GOT3 (cell line): Measurements from ENCODE around the gene HIPK1.
"Not testable (repeated sequence)": the region's sequence is repeated elsewhere in the genome, so short reads cannot be mapped to it uniquely, and the experiment has no call there.

Experiments used
- DNase-seq: peaks from one replicate; lab custom pipeline; 2025; ENCODE audit warnings: mixed read lengths; lab: John Stamatoyannopoulos, UW

HIPK1 gene

DNA sequence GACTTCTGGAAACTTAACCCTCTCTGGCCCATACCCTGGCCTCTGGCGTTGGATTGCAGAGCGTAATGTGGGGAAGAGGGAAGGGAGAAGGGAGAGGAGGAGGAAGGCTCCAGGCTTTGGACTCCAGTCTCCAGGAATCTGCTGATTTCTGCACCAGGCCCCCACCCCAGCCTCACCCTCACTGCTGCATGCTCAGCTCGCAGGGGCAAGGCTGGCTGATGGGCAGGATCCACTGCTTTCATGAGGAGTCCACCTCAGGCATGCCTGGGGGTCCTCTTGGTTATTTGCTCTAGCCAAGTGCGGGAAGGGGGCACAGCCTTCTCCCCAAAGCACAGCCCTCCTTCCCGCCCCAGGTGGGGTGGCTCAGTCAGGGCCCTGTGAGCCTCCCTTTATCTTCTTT lies 53.8 kb downstream of the HIPK1 start:
- DNase-seq, result no peak

DNA sequence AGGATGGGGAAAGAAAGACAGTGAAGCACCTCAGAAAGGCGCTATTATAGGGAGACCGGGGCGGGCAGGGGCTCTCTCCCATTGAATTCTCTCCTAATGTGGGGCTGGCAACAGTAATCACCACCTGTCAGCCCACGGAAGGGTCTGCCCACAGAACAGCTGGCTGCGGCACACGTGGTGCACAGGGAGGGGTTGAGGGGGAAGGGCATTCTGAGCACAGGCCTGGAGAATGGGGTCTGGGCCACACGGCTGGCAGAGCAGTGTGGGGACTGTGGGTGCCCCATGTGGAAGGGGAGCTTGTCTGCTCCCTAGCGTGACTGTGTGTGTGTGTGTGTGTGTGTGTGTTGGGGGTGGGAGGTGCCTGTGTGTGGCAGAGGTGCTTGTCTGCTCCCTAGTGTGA lies 54.3 kb downstream of the HIPK1 start:
- no peak for DNase-seq

DNA sequence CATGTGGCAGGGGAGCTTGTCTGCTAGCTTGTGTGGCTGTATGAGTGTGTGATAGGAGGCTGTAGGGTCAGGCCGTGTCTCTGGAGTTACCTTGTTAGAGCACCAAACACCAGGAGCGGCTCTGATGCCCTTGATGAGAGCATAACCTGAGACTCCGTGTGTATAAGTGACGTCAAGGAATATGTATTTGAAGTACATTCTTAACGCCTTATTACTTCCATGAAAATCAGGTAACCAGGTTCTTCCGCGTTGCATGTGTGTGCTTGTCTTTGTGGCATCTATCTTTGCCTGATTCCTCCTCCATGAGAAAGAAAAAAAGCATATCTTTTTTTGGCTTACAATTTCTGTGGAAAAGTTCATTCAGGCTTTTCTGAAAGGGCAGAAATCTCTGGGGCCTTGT lies 54.7 kb downstream of the HIPK1 start:
- no peak for DNase-seq

- no peak for DNase-seq
Observed at GRCh38 chr1:113984710-113985109, 55.6 kb downstream of the HIPK1 start.

GRCh38 chr1:113986802-113987201 lies 57.7 kb downstream of the HIPK1 start:
- no peak for DNase-seq

DNA sequence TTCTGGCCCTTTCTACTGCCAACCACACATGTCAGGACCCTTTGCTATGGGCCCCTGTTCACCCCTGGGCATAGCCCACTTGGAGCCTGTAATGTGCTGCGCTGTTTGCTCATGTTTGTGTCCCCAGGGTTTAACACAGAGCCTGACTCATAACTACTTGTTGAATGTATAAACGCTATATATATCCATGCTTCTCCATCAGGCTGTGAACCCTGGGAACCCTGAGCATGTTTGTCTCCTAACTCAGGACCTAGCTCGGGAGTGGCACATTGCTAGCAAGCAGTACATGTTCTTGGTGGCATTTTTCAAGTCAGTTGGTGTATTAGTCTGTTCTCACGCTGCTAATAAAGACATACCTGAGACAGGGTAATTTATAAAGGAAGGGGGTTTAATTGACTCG lies 58.1 kb downstream of the HIPK1 start:
- no peak for DNase-seq

DNA sequence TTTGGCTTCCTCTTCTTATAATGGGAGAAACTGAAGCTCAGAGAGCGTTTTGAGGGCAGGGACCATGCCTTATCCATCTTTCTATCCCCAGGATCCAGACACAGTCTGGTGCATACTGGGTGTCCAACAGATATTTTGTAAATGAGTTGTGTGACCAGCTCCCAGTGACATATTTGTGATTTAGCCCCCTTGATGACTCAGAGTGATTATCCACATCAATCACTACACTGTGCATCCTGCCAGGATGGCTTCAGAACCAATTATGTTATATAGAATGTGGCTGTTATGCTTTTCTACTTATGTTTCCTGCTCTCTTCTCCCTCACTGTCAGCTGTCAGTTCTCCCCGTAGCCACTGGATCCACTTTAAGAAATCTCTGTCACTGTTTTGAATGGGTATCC lies 61.4 kb downstream of the HIPK1 start:
- no peak for DNase-seq

- no peak for DNase-seq
Observed at GRCh38 chr1:113990961-113991360, 61.8 kb downstream of the HIPK1 start.

DNA sequence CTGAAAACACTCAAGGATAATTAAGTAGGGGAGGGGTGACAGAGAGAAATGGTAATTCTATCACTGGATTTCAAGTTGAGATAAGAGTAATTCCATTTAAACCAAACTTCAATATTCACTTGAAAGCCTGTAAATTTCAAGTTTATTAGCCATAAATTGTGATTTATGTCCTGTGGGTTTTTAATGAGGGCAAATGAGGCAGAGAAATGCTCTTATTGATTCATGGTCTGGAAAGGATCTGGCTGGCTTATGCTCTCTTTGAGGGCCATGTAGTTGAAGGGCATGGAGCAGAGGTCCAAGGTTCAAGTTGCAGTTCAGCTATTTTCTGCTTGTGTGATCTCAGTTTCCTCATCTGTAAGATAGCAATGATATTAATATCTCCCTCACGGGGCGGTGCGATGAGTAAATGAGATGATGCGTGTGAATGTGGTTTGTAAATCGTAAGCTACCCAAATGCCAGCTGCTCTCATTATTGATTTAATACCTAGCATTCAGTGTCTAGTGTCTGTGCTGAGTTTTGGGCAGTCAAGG lies 62.4 kb downstream of the HIPK1 start:
- no peak for DNase-seq

GRCh38 chr1:113993072-113993471 lies 63.9 kb downstream of the HIPK1 start:
- DNase-seq, result no peak

GRCh38 chr1:113993766-113994165 lies 64.6 kb downstream of the HIPK1 start:
- no peak for DNase-seq

DNA sequence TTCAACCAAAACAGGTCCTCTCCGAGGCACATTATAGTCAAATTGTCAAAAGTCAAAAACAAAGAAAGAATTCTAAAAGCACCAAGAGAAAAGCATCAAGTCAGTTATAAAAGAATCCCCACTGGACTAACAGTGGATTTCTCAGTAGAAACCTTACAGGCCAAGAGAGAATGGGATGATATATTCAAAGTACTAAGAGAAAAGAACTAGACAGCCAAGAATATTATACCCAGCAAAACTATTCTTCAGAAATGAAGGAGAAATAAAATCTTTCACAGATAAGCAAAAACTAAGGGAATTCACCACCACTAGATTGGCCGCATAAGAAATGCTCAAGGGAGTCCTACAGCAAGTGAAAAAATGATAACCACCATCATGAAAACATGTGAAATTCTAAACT lies 66.3 kb downstream of the HIPK1 start:
- DNase-seq, result no peak

- DNase-seq, result no peak
Observed at GRCh38 chr1:113998361-113998760, 69.2 kb downstream of the HIPK1 start.

- no peak for DNase-seq
Observed at GRCh38 chr1:113999233-113999632, 70.1 kb downstream of the HIPK1 start.

GRCh38 chr1:113999799-114000198 lies 70.7 kb downstream of the HIPK1 start:
- DNase-seq, result no peak

- no peak for DNase-seq
Observed at GRCh38 chr1:114000406-114000805, 71.3 kb downstream of the HIPK1 start.

GRCh38 chr1:114002492-114003239 lies 73.5 kb downstream of the HIPK1 start:
- DNase-seq, result no peak

DNA sequence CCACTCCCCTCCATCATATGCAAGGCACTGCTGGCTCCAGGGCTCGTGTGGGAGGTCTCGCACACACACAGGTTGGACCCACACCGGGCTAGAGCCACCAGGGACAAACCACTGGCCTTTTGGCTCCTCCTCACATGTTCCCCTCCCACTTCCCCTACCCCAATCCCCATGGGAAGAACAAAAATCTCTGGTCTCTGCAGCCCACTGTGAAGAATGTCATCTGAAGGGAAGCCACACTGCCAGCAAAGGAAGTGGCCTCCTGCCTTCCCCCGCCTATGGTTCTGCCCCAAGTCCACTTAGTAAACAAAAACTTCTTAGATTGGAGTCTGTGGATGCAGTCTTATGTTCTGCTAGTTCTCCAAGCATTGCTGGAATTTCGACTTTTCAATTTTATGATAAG lies 74.3 kb downstream of the HIPK1 start:
- no peak for DNase-seq

- not testable (repeated sequence) for DNase-seq
Observed at GRCh38 chr1:114006825-114007224, 77.7 kb downstream of the HIPK1 start.

- no peak for DNase-seq
Observed at GRCh38 chr1:114008480-114008941, 79.4 kb downstream of the HIPK1 start.

- DNase-seq, result no peak
Observed at GRCh38 chr1:114008993-114009392, 79.9 kb downstream of the HIPK1 start.

- DNase-seq, result no peak
Observed at GRCh38 chr1:114009393-114009792, 80.3 kb downstream of the HIPK1 start.

DNA sequence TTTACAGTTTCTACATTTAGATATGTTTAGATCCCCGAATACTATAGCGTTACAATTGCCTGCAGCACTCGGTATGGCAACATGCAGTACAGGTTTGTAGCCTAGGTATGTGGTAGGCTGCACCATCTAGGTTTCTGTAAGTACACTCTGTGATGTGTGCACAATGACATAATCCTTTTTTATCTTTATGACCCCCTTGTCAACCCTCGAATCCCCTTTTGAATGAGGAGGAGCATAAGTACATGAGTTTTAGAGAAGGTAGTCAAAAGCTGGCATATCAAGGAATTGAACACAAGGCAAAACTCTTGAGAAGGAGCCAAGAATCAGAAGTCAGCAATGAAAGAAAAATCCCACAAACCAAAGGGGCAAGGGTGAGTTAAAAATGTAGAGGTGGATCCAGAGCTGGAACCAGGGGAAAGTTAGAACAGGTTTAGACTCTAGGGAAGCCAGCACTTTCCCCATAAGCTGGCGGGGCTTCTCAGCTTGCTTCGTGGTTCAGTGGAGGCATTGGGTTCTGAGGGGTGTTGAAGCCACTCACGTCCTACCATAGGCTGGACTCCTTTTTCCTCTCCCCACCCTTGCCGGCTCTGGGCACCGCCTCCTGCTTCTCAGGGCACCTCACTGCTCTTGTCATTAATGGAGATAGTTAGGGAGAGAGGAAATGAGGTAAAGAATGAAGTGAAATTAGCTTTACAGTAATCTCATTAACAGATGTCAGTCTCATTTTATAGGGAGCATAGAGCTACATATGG lies 81.5 kb downstream of the HIPK1 start:
- no peak for DNase-seq
